HG03139 (cell line): ENCODE results near the gene FOXI2.

ENCODE experiments used
- ATAC-seq: cut with Tn5 transposase; IDR thresholded peaks from one replicate; pipeline ENCODE4 v1.9.1; 2021; ENCODE audit not compliant: unreplicated experiment

Gene FOXI2

DNA sequence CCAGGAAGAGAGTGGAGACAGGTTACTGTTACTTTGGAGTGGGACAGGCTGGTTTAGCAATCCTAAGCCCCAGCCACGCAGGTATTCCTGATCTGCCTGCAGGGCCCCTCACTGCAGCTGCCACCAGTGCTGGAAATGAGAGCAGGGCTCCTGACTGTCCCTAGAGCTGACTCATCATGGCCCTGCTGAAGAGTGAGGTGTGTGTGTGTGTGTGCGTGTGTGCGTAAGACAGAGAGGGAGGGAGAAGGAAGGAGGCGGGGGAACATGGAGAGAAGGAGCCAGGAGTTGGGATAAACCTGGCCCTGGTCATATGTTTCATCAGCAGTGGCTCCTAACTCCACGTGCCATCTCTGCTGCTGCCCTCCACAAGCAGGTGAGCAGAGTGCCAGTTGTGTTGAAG, 3.6 kb downstream of the FOXI2 start:
- ATAC-seq, result no peak

DNA sequence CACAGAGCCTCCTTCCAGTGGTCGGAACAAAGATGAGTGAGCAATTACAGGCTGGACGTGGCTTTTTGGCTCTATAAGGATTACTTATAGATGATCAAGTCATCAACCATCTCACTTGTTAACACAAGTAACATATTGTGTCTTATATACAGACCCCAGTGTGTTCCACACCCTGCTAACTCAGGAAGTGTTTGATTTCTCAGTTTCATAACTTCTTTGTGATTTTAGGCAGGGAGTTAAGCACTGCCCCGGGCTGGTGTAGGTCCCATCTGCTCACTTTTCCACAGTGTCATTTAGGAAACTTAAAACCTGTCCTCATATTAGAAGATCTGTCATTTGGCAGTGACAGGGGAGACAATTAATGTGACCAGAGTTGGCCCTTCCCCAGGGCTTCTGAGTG, 6.2 kb downstream of the FOXI2 start:
- no peak for ATAC-seq

DNA sequence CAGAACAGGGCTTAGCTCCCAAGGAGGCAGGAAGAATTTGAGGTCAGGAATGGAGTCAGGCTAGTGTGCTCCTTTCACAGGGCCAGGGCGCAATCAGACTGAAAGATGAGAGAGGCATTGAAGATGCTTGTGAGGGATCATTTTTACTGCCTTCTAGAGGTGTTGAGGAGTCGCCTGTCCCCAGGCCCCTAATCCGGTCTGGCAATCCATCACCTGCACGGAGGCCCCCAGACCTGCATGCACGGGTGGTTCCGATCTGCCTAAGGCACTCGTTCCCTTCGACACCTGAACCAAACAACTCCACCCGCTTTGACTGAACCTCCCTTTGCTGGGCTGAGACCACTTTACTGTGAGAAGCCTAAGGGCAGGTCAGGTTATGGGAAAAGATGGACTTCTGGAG, 8.0 kb downstream of the FOXI2 start:
- no peak for ATAC-seq

DNA sequence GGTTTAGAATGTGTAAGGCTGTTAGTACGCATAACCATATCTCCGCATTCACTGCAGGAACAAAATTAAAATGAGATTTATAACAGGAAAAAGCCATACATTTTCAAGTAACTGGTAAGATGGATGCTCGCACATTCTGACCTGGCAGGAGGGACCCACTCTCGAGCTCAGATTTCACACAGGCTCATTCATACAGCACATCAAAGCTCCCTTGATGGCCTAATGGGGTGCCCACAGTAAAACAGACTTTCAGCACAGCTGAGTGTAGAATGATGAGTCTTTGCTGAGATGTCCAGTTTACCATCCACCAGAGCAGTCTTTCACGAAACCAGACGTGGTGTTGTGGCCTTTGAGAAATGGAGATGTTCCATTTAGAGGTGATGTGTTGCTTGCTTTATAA, 8.9 kb downstream of the FOXI2 start:
- no peak for ATAC-seq

- no peak for ATAC-seq
Measured at GRCh38 chr10:127755753-127756152, 18.8 kb downstream of the FOXI2 start.

GRCh38 chr10:127756264-127756663, 19.3 kb downstream of the FOXI2 start:
- no peak for ATAC-seq

DNA sequence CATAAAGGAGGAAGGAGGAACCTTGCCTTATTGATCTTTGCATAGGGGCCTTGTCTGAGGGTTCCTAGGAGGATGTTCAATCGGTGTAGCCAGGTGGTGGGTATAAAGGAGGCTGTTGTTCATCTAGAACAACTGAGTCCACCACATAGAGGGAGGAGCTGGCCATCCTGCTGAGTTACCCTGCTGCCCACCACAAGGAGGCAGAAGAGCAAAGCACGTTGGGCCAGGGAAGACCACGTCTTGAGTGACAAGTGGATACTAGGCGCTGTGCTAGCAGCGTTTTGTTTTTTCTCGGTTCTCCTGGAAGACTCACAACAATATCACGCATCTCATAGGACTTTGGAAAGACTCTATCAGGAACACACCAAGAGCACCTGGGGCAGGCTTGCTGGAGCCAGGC, 20.0 kb downstream of the FOXI2 start:
- no peak for ATAC-seq

DNA sequence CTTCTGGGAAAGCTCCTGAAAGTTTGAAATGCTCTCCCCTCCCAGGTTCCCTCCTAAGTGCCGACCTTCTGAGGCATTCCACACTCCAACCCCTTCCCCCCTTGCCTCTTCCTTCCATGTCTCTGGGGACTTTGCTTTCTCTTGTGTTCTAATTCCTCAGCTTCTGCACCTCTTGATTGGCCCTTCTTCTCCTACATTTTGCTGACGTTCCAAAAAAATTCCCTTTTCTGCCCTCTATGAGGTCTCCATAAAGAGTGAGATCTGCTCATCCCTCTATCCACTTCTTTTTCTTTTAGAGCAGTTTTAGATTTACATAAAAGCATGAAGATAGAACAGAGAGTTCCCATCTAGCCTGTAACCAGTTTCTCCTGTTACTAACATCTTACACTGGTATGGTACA, 22.3 kb downstream of the FOXI2 start:
- no peak for ATAC-seq

DNA sequence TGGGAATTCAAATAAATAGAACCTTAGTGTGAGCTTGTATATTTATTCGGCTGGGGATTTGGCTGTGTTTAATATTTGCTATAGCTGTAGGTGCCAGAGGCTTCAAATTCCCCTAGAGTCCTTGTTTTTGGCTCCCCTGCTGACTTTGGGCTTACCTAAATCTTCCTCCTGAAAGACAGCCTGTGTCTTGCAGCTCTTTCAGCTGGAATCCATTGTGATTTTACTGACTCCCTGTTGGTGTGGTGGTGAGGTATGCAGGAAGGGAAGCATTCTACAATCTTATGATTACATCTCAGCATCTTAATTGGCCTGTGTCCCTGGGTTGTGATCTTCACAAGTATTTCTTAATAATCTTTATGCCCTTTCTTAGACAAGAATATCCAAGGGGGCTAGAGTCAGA, 25.9 kb downstream of the FOXI2 start:
- ATAC-seq, result no peak

GRCh38 chr10:127774766-127775559, 38.0 kb downstream of the FOXI2 start:
- no peak for ATAC-seq

DNA sequence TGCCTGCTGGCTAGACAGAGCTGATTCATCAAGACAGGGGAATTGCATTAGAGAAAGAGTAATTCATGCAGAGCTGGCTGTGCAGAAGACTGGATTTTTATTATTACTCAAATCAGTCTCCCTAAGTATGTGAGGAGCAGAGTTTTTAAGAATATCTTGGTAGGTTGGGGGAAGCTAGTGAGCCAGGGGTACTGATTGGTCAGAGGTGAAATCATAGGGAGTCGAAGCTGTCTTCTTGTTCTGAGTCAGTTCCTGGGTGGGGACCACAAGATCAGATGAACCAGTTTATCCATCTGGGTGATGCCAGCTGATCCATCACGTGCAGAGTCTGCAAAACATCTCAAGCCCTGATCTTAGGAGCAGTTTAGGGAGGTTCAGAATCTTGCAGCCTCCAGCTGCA, 39.8 kb downstream of the FOXI2 start:
- ATAC-seq, result no peak

GRCh38 chr10:127781412-127781811, 44.4 kb downstream of the FOXI2 start:
- ATAC-seq, result no peak

- no peak for ATAC-seq
Measured at GRCh38 chr10:127787873-127788272, 50.9 kb downstream of the FOXI2 start.

DNA sequence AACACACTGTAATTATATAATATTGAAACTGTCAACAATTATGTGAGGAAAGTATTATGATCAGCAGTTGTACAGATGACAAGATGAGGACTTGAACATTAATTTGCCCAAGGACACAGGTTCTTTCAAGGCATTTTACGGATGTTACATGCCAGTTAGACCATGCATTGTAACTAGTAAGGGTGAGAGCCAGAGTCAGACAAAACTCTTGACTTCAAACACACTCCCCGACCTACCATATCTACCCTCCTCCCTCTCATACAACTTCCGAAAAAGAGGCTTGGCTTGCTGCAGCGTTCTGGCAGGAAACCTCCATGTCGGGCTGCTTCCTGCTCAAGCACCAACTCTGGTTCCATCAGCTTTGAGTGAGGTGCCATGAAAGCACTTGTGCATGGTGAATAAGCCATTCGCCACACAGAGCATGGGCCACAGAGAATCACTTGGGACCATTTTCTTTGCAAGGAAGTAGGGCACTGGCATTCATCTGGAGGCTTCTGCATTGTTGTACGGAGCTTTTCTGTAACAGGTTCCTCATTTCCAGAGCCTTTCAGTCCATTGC, 53.2 kb downstream of the FOXI2 start:
- ATAC-seq, result no peak
